NB4 (cell line): ENCODE measurements around the gene BICD2.

Experiments used
- MYC ChIP-seq: IDR thresholded peaks from 2 replicates; pipeline ENCODE4 v1.6.1; 2011; ENCODE audit warnings: low read depth, low read length
- POLR2A ChIP-seq: IDR thresholded peaks from 2 replicates; pipeline ENCODE4 v1.6.1; 2011; ENCODE audit warnings: mild to moderate bottlenecking; ENCODE audit not compliant: insufficient read length; ENCODE audit errors: extremely low read depth
- TF ChIP-seq, protein P1 (sequence below): IDR thresholded peaks from 2 replicates; pipeline ENCODE4 v1.6.1; 2011; ENCODE audit warnings: low read depth, low read length
- TF ChIP-seq, protein P2 (sequence below): IDR thresholded peaks from one replicate; pipeline ENCODE4 v1.5.1; 2012; ENCODE audit warnings: low read depth, low read length

- TF ChIP-seq, protein P1, sequence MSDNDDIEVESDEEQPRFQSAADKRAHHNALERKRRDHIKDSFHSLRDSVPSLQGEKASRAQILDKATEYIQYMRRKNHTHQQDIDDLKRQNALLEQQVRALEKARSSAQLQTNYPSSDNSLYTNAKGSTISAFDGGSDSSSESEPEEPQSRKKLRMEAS, result no peak
- TF ChIP-seq, protein P2, sequence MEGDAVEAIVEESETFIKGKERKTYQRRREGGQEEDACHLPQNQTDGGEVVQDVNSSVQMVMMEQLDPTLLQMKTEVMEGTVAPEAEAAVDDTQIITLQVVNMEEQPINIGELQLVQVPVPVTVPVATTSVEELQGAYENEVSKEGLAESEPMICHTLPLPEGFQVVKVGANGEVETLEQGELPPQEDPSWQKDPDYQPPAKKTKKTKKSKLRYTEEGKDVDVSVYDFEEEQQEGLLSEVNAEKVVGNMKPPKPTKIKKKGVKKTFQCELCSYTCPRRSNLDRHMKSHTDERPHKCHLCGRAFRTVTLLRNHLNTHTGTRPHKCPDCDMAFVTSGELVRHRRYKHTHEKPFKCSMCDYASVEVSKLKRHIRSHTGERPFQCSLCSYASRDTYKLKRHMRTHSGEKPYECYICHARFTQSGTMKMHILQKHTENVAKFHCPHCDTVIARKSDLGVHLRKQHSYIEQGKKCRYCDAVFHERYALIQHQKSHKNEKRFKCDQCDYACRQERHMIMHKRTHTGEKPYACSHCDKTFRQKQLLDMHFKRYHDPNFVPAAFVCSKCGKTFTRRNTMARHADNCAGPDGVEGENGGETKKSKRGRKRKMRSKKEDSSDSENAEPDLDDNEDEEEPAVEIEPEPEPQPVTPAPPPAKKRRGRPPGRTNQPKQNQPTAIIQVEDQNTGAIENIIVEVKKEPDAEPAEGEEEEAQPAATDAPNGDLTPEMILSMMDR, result no peak
- TF ChIP-seq POLR2A (no peak), MYC (no peak)
Observed at GRCh38 chr9:92786298-92786697, 21.7 kb upstream of the BICD2 start.
